Caco-2 (cell line): ENCODE data around the gene HEY2. TPM values are rescaled to one million over a fixed set of nuclear protein-coding genes. Genes with fewer than 3 reads are reported as not detected.

Source experiments
- BruUV-seq: library from RNA; stranded (reverse); fragments of 400-500 nt; replicated peaks from 2 replicates; lab custom pipeline; 2021; lab: Mats Ljungman, UMichigan
- CTCF ChIA-PET: fragments of 300-600 bp; sonication (Branson Sonifier 250); formaldehyde crosslinking; loops from one replicate; lab custom pipeline; 2022; ENCODE audit warnings: antibody characterized with exemption; lab: Charles Lee
- POLR2A ChIA-PET: fragments of 300-600 bp; sonication (Branson Sonifier 250); formaldehyde crosslinking; loops from one replicate; lab custom pipeline; 2022; ENCODE audit warnings: antibody characterized with exemption; lab: Charles Lee
- DNase-seq, 2 experiments: peaks; one replicate each; pipeline versions ENCODE4 v3.0.0 to v3.0.0-alpha.2; 2020 to 2022
- H3K27me3 ChIP-seq: replicated peaks from 2 replicates; pipeline ENCODE4 v1.6.0; 2011; ENCODE audit warnings: low read length; ENCODE audit not compliant: control insufficient read depth, insufficient read depth
- H3K36me3 ChIP-seq: 2 replicates; pipeline ENCODE4 v1.5.1; 2011; ENCODE audit warnings: low read length; ENCODE audit not compliant: control insufficient read depth, insufficient read depth
- H3K4me1 ChIP-seq: fragments of 250-450 bp; sonication (Bioruptor Pico); 2 replicates; pipeline ENCODE4 v1.5.1; 2020; ENCODE audit warnings: mild to moderate bottlenecking
- H3K4me3 ChIP-seq: 2 replicates; pipeline ENCODE4 v1.5.1; 2011; ENCODE audit warnings: low read depth, mild to moderate bottlenecking, control low read depth, low read length
- H3K9me3 ChIP-seq: fragments of 250-450 bp; sonication (Bioruptor Pico); 2 replicates; pipeline ENCODE4 v1.5.1; 2020; ENCODE audit warnings: mild to moderate bottlenecking, moderate library complexity
- H3K27ac Mint-ChIP-seq: one replicate; pipeline ENCODE4 v1.8.0; 2022; ENCODE audit warnings: mixed read lengths; ENCODE audit not compliant: unreplicated experiment
- H3K27me3 Mint-ChIP-seq: one replicate; pipeline ENCODE4 v1.8.0; 2022; ENCODE audit warnings: mixed read lengths; ENCODE audit not compliant: insufficient read depth, unreplicated experiment
- H3K36me3 Mint-ChIP-seq: one replicate; pipeline ENCODE4 v1.8.0; 2022; ENCODE audit warnings: mild to moderate bottlenecking, mixed read lengths; ENCODE audit not compliant: insufficient read depth, unreplicated experiment
- H3K4me1 Mint-ChIP-seq: one replicate; pipeline ENCODE4 v1.8.0; 2022; ENCODE audit warnings: low read depth, mixed read lengths; ENCODE audit not compliant: unreplicated experiment
- H3K4me3 Mint-ChIP-seq: one replicate; pipeline ENCODE4 v1.8.0; 2022; ENCODE audit warnings: mild to moderate bottlenecking, moderate library complexity, mixed read lengths; ENCODE audit not compliant: unreplicated experiment
- H3K9me3 Mint-ChIP-seq: one replicate; pipeline ENCODE4 v1.8.0; 2022; ENCODE audit warnings: mixed read lengths; ENCODE audit not compliant: unreplicated experiment
- CTCF ChIP-seq, 2 experiments: fragments of 200-600 bp in 1 of 2; IDR thresholded peaks; 1 replicate in 1 of 2; 2 replicates in 1 of 2; pipeline versions ENCODE4 v1.5.1 to v1.8.0; 2011 to 2022; ENCODE audit warnings: antibody characterized with exemption in 1 of 2, control low read depth in 1 of 2, inconsistent platforms in 1 of 2, low read depth in 1 of 2, low read length in 1 of 2, mild to moderate bottlenecking in 1 of 2, moderate library complexity in 1 of 2; ENCODE audit not compliant: insufficient read depth in 1 of 2, severe bottlenecking in 1 of 2, unreplicated experiment in 1 of 2
- intact Hi-C: fragments of 100-400 bp; cut with micrococcal nuclease; formaldehyde crosslinking; loops from one replicate; pipeline ENCODE4 v1.10.0; 2022; ENCODE audit not compliant: unreplicated experiment
- total RNA-seq: library from RNA; stranded (reverse); gene quantifications from 2 replicates; pipeline ENCODE4 v1.2.3, GENCODE V29; 2022

The HEY2 gene
- total RNA-seq, 1 experiment from 2014 or later, result not detected

- intact Hi-C loops, result loop anchor here (5.0 kb wide), 1 partner anchor 65 kb away; no protein-coding TSS in a partner anchor
- H3K27me3 ChIP-seq, result no peaks in the 10 kb centered on the region
- no peaks in the 10 kb centered on the region for H3K27me3 Mint-ChIP-seq
- no peaks in the 10 kb centered on the region for H3K36me3 Mint-ChIP-seq
- no peak overlapping the region for H3K4me3 ChIP-seq
- peaks cover 17% of the 10 kb centered on the region for H3K4me1 Mint-ChIP-seq
- no peak overlapping the region for H3K27ac Mint-ChIP-seq
- no peaks in the 10 kb centered on the region for H3K9me3 ChIP-seq
- peak overlapping the region; percentile 91 for H3K4me3 Mint-ChIP-seq
- POLR2A ChIA-PET, result no interaction called here
- BruUV-seq, result no TSS peak
- TF ChIP-seq CTCF (IDR thresholded peaks at IDR 0.05; ENCODE audit: insufficient read depth in 1 of 2, low read depth in 1 of 2, low read length in 1 of 2, severe bottlenecking in 1 of 2, unreplicated experiment in 1 of 2), result no peak
- CTCF ChIA-PET, result interaction anchor here (2.7 to 2.9 kb wide), 2 partner anchors 11 to 43 kb away, joined by 6 to 19 read pairs; no protein-coding TSS in a partner anchor
- H3K4me1 ChIP-seq, result peaks cover 25% of the 10 kb centered on the region
- no peak for DNase-seq
- no peaks in the 10 kb centered on the region for H3K36me3 ChIP-seq
- no peaks in the 10 kb centered on the region for H3K9me3 Mint-ChIP-seq
These were observed 42.7 kb downstream of the HEY2 start for GRCh38 chr6:125792172-125792571.

GRCh38 chr6:125792680-125793079 lies 43.2 kb downstream of the HEY2 start:
- Histone ChIP-seq H3K36me3 (0 out of 2 replicates have a peak, but pooled peaks cover 1% of the 10 kb centered on the region), H3K4me3 (no peak overlapping the region), H3K4me1 (peaks cover 30% of the 10 kb centered on the region), H3K9me3 (no peaks in the 10 kb centered on the region), H3K27me3 (no peaks in the 10 kb centered on the region)
- POLR2A ChIA-PET, result no interaction called here
- intact Hi-C loops, result loop anchor here (5.0 kb wide), 1 partner anchor 65 kb away; no protein-coding TSS in a partner anchor
- no peaks in the 10 kb centered on the region for H3K36me3 Mint-ChIP-seq
- TF ChIP-seq CTCF (IDR thresholded peaks at IDR 0.05; ENCODE audit: insufficient read depth in 1 of 2, low read depth in 1 of 2, low read length in 1 of 2, severe bottlenecking in 1 of 2, unreplicated experiment in 1 of 2), result no peak
- DNase-seq, result no peak
- H3K4me3 Mint-ChIP-seq, result no peak overlapping the region
- CTCF ChIA-PET, result no interaction called here
- H3K9me3 Mint-ChIP-seq, result no peaks in the 10 kb centered on the region
- H3K27ac Mint-ChIP-seq, result no peak overlapping the region
- H3K4me1 Mint-ChIP-seq, result peaks cover 17% of the 10 kb centered on the region
- no peaks in the 10 kb centered on the region for H3K27me3 Mint-ChIP-seq
- BruUV-seq, result no TSS peak

DNA sequence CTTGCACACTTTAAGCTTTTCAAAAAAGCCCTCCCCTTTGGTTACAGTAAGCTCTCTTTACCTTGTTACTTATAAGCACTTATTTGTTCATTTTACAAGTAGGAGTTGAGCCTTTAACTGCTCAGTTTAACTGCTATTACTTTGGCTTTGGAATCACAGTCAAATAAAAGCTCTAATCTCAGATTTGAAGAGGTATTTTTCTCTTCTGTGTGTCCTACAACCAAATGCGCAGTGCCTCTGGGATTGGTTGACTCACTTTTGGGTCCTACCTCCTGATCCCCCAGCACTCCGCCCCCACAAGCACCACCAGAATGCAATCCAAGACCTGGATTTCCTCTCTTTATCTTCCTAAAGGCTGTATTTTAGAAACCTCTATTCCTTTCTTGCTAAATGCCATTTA lies 43.8 kb downstream of the HEY2 start:
- no peak for DNase-seq
- Mint-ChIP-seq H3K9me3 (no peaks in the 10 kb centered on the region), H3K27ac (no peak overlapping the region), H3K36me3 (no peaks in the 10 kb centered on the region), H3K4me3 (no peak overlapping the region), H3K4me1 (peaks cover 17% of the 10 kb centered on the region), H3K27me3 (no peaks in the 10 kb centered on the region)
- POLR2A ChIA-PET, result no interaction called here
- Histone ChIP-seq H3K4me3 (no peak overlapping the region), H3K27me3 (no peaks in the 10 kb centered on the region), H3K4me1 (peaks cover 36% of the 10 kb centered on the region), H3K36me3 (0 out of 2 replicates have a peak, but pooled peaks cover 1% of the 10 kb centered on the region), H3K9me3 (no peaks in the 10 kb centered on the region)
- TF ChIP-seq CTCF (IDR thresholded peaks at IDR 0.05; ENCODE audit: insufficient read depth in 1 of 2, low read depth in 1 of 2, low read length in 1 of 2, severe bottlenecking in 1 of 2, unreplicated experiment in 1 of 2), result no peak
- intact Hi-C loops, result loop anchor here (5.0 kb wide), 1 partner anchor 64 kb away; no protein-coding TSS in a partner anchor
- CTCF ChIA-PET, result no interaction called here
- BruUV-seq, result no TSS peak
